GM12891 (cell line): Measurements from ENCODE around the gene ZNF329.

Source experiments
- POLR2A ChIP-seq: IDR thresholded peaks from 2 replicates; pipeline ENCODE4 v1.6.1; 2011; ENCODE audit warnings: low read depth, low read length, control low read depth
- POLR2AphosphoS5 ChIP-seq: IDR thresholded peaks from 2 replicates; pipeline ENCODE4 v1.6.1; 2011; ENCODE audit warnings: low read depth, low read length, control low read depth
- POU2F2 ChIP-seq: IDR thresholded peaks from 2 replicates; pipeline ENCODE4 v1.6.1; 2011; ENCODE audit warnings: low read depth, mild to moderate bottlenecking, control low read depth, low read length, moderate library complexity
- SPI1 ChIP-seq: IDR thresholded peaks from 2 replicates; pipeline ENCODE4 v1.6.1; 2011; ENCODE audit warnings: low read depth, low read length, control low read depth
- TAF1 ChIP-seq: IDR thresholded peaks from 2 replicates; pipeline ENCODE4 v1.6.1; 2011; ENCODE audit warnings: low read depth, low read length, control low read depth

DNA sequence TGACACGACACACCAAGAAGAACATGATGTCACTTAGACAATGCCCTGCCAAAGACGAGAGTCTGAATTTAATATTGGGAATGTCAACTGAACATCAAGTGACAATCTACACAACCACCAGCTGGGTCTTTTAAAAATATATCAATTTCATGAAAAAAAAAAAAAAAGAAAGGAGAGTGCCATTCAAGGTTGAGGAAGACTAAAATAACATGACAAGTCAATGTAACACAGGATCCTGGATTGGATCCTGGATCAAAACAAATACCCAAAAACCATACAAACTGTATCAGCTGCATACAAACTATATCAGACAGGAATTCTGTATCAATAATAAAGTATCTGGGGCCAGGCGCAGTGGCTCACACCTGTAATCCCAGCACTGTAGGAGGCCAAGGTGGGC lies 4.7 kb downstream of the ZNF329 start:
- no peak for TF ChIP-seq POU2F2
- no peak for TF ChIP-seq POLR2A
- no peak for TF ChIP-seq POLR2AphosphoS5
- TF ChIP-seq TAF1 = no peak
- TF ChIP-seq SPI1 = no peak
